SU-DHL-6 (cell line): ENCODE data around the gene ARHGEF28.

Source experiments
- H2AFZ ChIP-seq: fragments of 200-600 bp; sonication (generic); 2 replicates; pipeline ENCODE4 v1.6.1; 2014; ENCODE audit warnings: low read depth, mild to moderate bottlenecking, moderate library complexity, mixed read lengths, antibody characterized with exemption, low read length; ENCODE audit not compliant: severe bottlenecking
- H3F3A ChIP-seq: fragments of 200-600 bp; shearing (Covaris generic); 2 replicates; pipeline ENCODE4 v1.6.0; 2016; ENCODE audit warnings: antibody characterized with exemption, mild to moderate bottlenecking; ENCODE audit not compliant: insufficient read depth
- H3K27ac ChIP-seq: fragments of 200-600 bp; sonication (generic); 2 replicates; pipeline ENCODE4 v1.5.1; 2016; ENCODE audit warnings: low read depth, mild to moderate bottlenecking, low read length, moderate library complexity, mixed read lengths
- H3K27me3 ChIP-seq: fragments of 200-600 bp; sonication (generic), shearing (Covaris generic); 2 replicates; pipeline ENCODE4 v1.6.0; 2014; ENCODE audit warnings: mild to moderate bottlenecking, low read length
- H3K36me3 ChIP-seq: fragments of 200-600 bp; sonication (generic); 2 replicates; pipeline ENCODE4 v1.6.1; 2014; ENCODE audit warnings: mild to moderate bottlenecking, low read length, mixed read lengths
- H3K4me2 ChIP-seq: fragments of 300-600, 200-600 bp; shearing (Covaris generic), sonication (generic); 2 replicates; pipeline ENCODE4 v1.6.0; 2014; ENCODE audit warnings: low read length, low read depth, mild to moderate bottlenecking; ENCODE audit not compliant: poor library complexity, severe bottlenecking
- H3K4me3 ChIP-seq: fragments of 200-600 bp; sonication (generic); 2 replicates; pipeline ENCODE4 v1.5.1; 2014; ENCODE audit warnings: antibody characterized with exemption, low read length, mild to moderate bottlenecking, mixed read lengths; ENCODE audit not compliant: insufficient read depth, poor library complexity, severe bottlenecking
- H3K79me2 ChIP-seq: fragments of 200-600 bp; sonication (generic); 2 replicates; pipeline ENCODE4 v1.6.1; 2014; ENCODE audit warnings: mild to moderate bottlenecking, low read length, moderate library complexity; ENCODE audit not compliant: insufficient read depth
- H3K9ac ChIP-seq: fragments of 200-600 bp; sonication (generic); 2 replicates; pipeline ENCODE4 v1.7.0; 2014; ENCODE audit warnings: mild to moderate bottlenecking, low read length
- H3K9me2 ChIP-seq: fragments of 200-600 bp; sonication (generic); replicated peaks from 2 replicates; pipeline ENCODE4 v1.6.1; 2014; ENCODE audit warnings: low read length; ENCODE audit not compliant: insufficient read depth
- H3K9me3 ChIP-seq: fragments of 200-600 bp; sonication (generic); 2 replicates; pipeline ENCODE4 v1.6.1; 2014; ENCODE audit warnings: low read length, mixed read lengths; ENCODE audit not compliant: insufficient read depth
- H4K20me1 ChIP-seq: fragments of 200-600 bp; sonication (generic); 2 replicates; pipeline ENCODE4 v1.6.1; 2014; ENCODE audit warnings: low read depth, mild to moderate bottlenecking, antibody characterized with exemption, low read length, moderate library complexity, mixed read lengths
- EZH2phosphoT487 ChIP-seq: fragments of 200-600 bp; sonication (generic), shearing (Covaris generic); conservative IDR thresholded peaks from 2 replicates; pipeline ENCODE4 v1.6.1; 2018; ENCODE audit warnings: mild to moderate bottlenecking, antibody characterized with exemption, low read length, moderate library complexity, mixed read lengths
- TF ChIP-seq, protein P1 (sequence below): fragments of 200-600 bp; sonication (generic); IDR thresholded peaks from one replicate; pipeline ENCODE4 v1.5.1; 2017; ENCODE audit warnings: antibody characterized with exemption, mild to moderate bottlenecking, low read length, moderate library complexity; ENCODE audit not compliant: insufficient read depth, poor library complexity, severe bottlenecking

The ARHGEF28 gene

DNA sequence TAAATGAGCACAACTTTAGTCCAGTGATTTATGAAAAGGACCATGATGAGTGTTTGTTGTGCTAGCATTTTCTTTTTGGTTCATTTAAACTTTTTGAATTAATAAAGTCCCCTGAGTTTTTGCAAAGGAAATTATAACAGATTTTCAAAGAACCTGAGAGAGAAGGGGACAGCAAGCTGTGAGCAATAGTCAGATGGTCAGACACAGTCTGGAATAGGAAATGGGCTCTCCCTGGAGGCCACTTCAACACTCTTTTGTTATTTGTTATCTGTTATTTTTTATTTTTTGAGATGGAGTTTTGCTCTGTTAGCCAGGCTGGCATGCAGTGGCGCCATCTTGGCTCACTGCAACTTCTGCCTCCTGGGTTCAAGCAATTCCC, 171.1 kb downstream of the ARHGEF28 start:
- Histone ChIP-seq H3K4me3 (no peak overlapping the region), H2AFZ (no peak overlapping the region), H3K79me2 (no peaks in the 10 kb centered on the region), H3K27me3 (no peaks in the 10 kb centered on the region), H3K4me2 (no peak overlapping the region), H3K27ac (no peak overlapping the region), H3K36me3 (no peaks in the 10 kb centered on the region), H3K9ac (no peak overlapping the region), H3K9me3 (no peaks in the 10 kb centered on the region), H3K9me2 (no peaks in the 10 kb centered on the region), H4K20me1 (no peaks in the 10 kb centered on the region), H3F3A (no peaks in the 10 kb centered on the region)
- TF ChIP-seq, protein P1, sequence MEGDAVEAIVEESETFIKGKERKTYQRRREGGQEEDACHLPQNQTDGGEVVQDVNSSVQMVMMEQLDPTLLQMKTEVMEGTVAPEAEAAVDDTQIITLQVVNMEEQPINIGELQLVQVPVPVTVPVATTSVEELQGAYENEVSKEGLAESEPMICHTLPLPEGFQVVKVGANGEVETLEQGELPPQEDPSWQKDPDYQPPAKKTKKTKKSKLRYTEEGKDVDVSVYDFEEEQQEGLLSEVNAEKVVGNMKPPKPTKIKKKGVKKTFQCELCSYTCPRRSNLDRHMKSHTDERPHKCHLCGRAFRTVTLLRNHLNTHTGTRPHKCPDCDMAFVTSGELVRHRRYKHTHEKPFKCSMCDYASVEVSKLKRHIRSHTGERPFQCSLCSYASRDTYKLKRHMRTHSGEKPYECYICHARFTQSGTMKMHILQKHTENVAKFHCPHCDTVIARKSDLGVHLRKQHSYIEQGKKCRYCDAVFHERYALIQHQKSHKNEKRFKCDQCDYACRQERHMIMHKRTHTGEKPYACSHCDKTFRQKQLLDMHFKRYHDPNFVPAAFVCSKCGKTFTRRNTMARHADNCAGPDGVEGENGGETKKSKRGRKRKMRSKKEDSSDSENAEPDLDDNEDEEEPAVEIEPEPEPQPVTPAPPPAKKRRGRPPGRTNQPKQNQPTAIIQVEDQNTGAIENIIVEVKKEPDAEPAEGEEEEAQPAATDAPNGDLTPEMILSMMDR, result no peak
- TF ChIP-seq EZH2phosphoT487, result no peak

DNA sequence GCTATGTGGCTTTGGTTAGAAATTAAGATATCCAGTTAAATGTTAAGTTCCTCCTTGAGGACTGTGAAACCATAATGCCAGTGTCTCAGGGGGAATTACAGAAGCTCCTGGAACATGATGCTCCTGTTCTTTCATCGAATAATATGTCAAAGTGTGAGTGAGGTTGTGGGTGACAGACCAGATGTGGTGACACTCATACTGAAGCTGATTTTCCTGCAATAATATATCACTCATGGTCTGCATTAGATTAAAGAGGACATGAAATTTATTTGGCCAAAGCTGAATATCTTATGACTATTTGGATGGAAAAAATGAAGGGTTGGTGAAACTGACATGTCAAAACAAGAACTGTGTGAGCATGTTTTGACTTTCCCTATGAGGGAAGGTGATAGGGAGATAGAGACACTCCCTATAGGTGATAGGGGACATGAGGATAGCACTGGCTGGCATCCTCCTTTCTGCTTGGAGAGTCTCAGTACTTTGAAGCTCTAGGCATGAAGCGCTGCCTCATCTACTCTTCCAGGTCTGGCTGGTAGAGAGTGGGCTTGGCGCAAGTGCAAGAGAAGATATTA, 173.5 kb downstream of the ARHGEF28 start:
- Histone ChIP-seq H3K79me2 (no peaks in the 10 kb centered on the region), H3K36me3 (no peaks in the 10 kb centered on the region), H3K9me2 (no peaks in the 10 kb centered on the region), H2AFZ (no peak overlapping the region), H3K4me2 (no peak overlapping the region), H3K27me3 (no peaks in the 10 kb centered on the region), H3K9ac (no peak overlapping the region), H4K20me1 (no peaks in the 10 kb centered on the region), H3K27ac (no peak overlapping the region), H3F3A (no peaks in the 10 kb centered on the region), H3K9me3 (no peaks in the 10 kb centered on the region), H3K4me3 (no peak overlapping the region)
- TF ChIP-seq, protein P1, result no peak
- TF ChIP-seq EZH2phosphoT487, result no peak

- TF ChIP-seq, protein P1, result no peak
- TF ChIP-seq EZH2phosphoT487, result no peak
- Histone ChIP-seq H3K27ac (no peak overlapping the region), H3K9ac (no peak overlapping the region), H3K36me3 (no peaks in the 10 kb centered on the region), H3F3A (no peaks in the 10 kb centered on the region), H2AFZ (no peak overlapping the region), H3K27me3 (no peaks in the 10 kb centered on the region), H3K79me2 (no peaks in the 10 kb centered on the region), H3K9me2 (no peaks in the 10 kb centered on the region), H3K4me3 (no peak overlapping the region), H4K20me1 (no peaks in the 10 kb centered on the region), H3K4me2 (no peak overlapping the region), H3K9me3 (no peaks in the 10 kb centered on the region)
Observed at GRCh38 chr5:73801686-73802085, 175.7 kb downstream of the ARHGEF28 start.
